HepG2 (cell line): ENCODE data around the gene UNC13D. TPM values are rescaled to one million over a fixed set of nuclear protein-coding genes. Genes with fewer than 3 reads are reported as not detected.

ENCODE experiments used
- CEBPG ChIP-seq: IDR thresholded peaks from 2 replicates; pipeline ENCODE4 v1.6.1; 2016
- CREBL2 ChIP-seq: sonication (generic); formaldehyde crosslinking; IDR thresholded peaks from 2 replicates; pipeline ENCODE4 v1.8.1; 2023; ENCODE audit warnings: missing genetic modification reagents, mild to moderate bottlenecking, borderline replicate concordance
- DZIP1 ChIP-seq: sonication (generic); formaldehyde crosslinking; IDR thresholded peaks from 2 replicates; pipeline ENCODE4 v1.5.0; 2020; ENCODE audit warnings: mild to moderate bottlenecking, missing genetic modification reagents
- JARID2 ChIP-seq: sonication (generic); formaldehyde crosslinking; IDR thresholded peaks from 2 replicates; pipeline ENCODE4 v1.8.1; 2023; ENCODE audit warnings: missing genetic modification reagents, inconsistent platforms; ENCODE audit not compliant: insufficient replicate concordance
- JUND ChIP-seq: sonication (generic); formaldehyde crosslinking; IDR thresholded peaks from 2 replicates; pipeline ENCODE4 v1.8.0; 2022; ENCODE audit warnings: mild to moderate bottlenecking, missing genetic modification reagents
- KDM1A ChIP-seq: IDR thresholded peaks from 2 replicates; pipeline ENCODE4 v1.6.1; 2016; ENCODE audit warnings: missing compliant biosample characterization
- KDM2A ChIP-seq: sonication (generic); formaldehyde crosslinking; IDR thresholded peaks from 2 replicates; pipeline ENCODE4 v1.4.0; 2020; ENCODE audit warnings: low read depth, missing genetic modification reagents, borderline replicate concordance
- NFYC ChIP-seq: IDR thresholded peaks from 2 replicates; pipeline ENCODE4 v1.6.1; 2016; ENCODE audit warnings: missing genetic modification reagents, missing compliant biosample characterization
- SIN3A ChIP-seq: IDR thresholded peaks from 2 replicates; pipeline ENCODE4 v1.6.1; 2011; ENCODE audit warnings: low read depth, mild to moderate bottlenecking, control low read depth, low read length, borderline replicate concordance
- SIX1 ChIP-seq: sonication (generic); formaldehyde crosslinking; IDR thresholded peaks from 2 replicates; pipeline ENCODE4 v1.4.0; 2020; ENCODE audit warnings: missing genetic modification reagents, borderline replicate concordance
- YY1 ChIP-seq: IDR thresholded peaks from 2 replicates; pipeline ENCODE4 v1.6.1; 2011; ENCODE audit warnings: low read length, low read depth, moderate library complexity, mild to moderate bottlenecking; ENCODE audit not compliant: insufficient read depth, insufficient replicate concordance
- ZFP91 ChIP-seq: sonication (generic); formaldehyde crosslinking; IDR thresholded peaks from 2 replicates; pipeline ENCODE4 v1.9.0; 2022; ENCODE audit warnings: missing genetic modification reagents, mild to moderate bottlenecking, borderline replicate concordance
- ZNF230 ChIP-seq: sonication (generic); formaldehyde crosslinking; IDR thresholded peaks from 2 replicates; pipeline ENCODE4 v1.4.0; 2020; ENCODE audit warnings: mild to moderate bottlenecking, missing genetic modification reagents
- ZNF329 ChIP-seq: sonication (generic); formaldehyde crosslinking; IDR thresholded peaks from 2 replicates; pipeline ENCODE4 v1.9.0; 2021; ENCODE audit warnings: low read depth, mild to moderate bottlenecking, missing genetic modification reagents
- ZNF530 ChIP-seq: sonication (generic); formaldehyde crosslinking; IDR thresholded peaks from 2 replicates; pipeline ENCODE4 v1.5.0; 2020; ENCODE audit warnings: low read depth, mild to moderate bottlenecking, missing genetic modification reagents
- ZNF710 ChIP-seq: sonication (generic); formaldehyde crosslinking; IDR thresholded peaks from 2 replicates; pipeline ENCODE4 v1.5.0; 2020; ENCODE audit warnings: mild to moderate bottlenecking, missing genetic modification reagents, borderline replicate concordance
- ZNF770 ChIP-seq: sonication (generic); formaldehyde crosslinking; IDR thresholded peaks from 2 replicates; pipeline ENCODE4 v1.5.0; 2020; ENCODE audit warnings: mild to moderate bottlenecking, missing genetic modification reagents
- ZSCAN22 ChIP-seq: sonication (generic); formaldehyde crosslinking; IDR thresholded peaks from 2 replicates; pipeline ENCODE4 v1.4.0; 2020; ENCODE audit warnings: mild to moderate bottlenecking, missing genetic modification reagents
- polyA plus RNA-seq, 8 experiments: library from polyadenylated mRNA; depleted of rRNA in 3 of 8; stranded (reverse) in 7 of 8; unstranded in 1 of 8; fragments of >200 nt; fragmentation: Illumina TruSeq in 4 of 8; extraction: Trizol in 4 of 8; gene quantifications; 2 replicates each; pipeline versions ENCODE4 v1.2.1 to v1.2.3, GENCODE V29; 2011 to 2016; ENCODE audit warnings: low read depth in 4 of 8, missing spikeins in 1 of 8, mixed read lengths in 1 of 8; ENCODE audit not compliant: insufficient read depth in 1 of 8
- total RNA-seq, 5 experiments: library from RNA; depleted of rRNA; stranded (reverse); fragments of >200 nt; fragmentation: Illumina TruSeq; extraction: Trizol; gene quantifications; 2 replicates each; pipeline ENCODE4 v1.2.3, GENCODE V29; 2016; ENCODE audit warnings: low read depth in 1 of 5

The UNC13D gene
- total and polyA plus RNA-seq, 2 of the 13 experiments (the other 11 are each of a cell fraction or from before 2014, with no cell fraction given): 29.7 to 42.7 TPM

GRCh38 chr17:75869282-75870141 is 25.3 kb upstream of the UNC13D start (continued):
- TF ChIP-seq CREBL2 (CRISPR knock-in tag) (no peak), SIX1 (CRISPR knock-in tag) (peak; percentile 70), ZNF770 (peak; percentile 14; the same call in 1 of the 2 replicates), ZNF710 (CRISPR knock-in tag) (no peak), ZNF230 (CRISPR knock-in tag) (peak; percentile 87), CEBPG (CRISPR knock-in tag) (peak; percentile 97), ZNF530 (CRISPR knock-in tag) (no peak), KDM2A (CRISPR knock-in tag) (peak; percentile 17), NFYC (CRISPR knock-in tag) (0 out of 2 replicates have a peak, but pooled peaks have one; percentile 35), JARID2 (CRISPR knock-in tag) (no peak), ZNF329 (no peak), JUND (no peak), SIN3A (no peak), DZIP1 (0 out of 2 replicates have a peak, but pooled peaks have one; percentile 59), YY1 (peak; percentile 73), ZFP91 (CRISPR knock-in tag) (peak; percentile 24; the same call in 1 of the 2 replicates), ZSCAN22 (CRISPR knock-in tag) (peak; percentile 50; the same call in 1 of the 2 replicates), KDM1A (CRISPR knock-in tag) (peak; percentile 29; the same call in 1 of the 2 replicates)
